ENCODE results near the gene VIPR2. TPM values are rescaled to one million over a fixed set of nuclear protein-coding genes. Genes with fewer than 3 reads are reported as not detected.

Gene VIPR2
- total RNA-seq: under 0.01 TPM in 1 of 2 replicates, not detected in the other

DNA sequence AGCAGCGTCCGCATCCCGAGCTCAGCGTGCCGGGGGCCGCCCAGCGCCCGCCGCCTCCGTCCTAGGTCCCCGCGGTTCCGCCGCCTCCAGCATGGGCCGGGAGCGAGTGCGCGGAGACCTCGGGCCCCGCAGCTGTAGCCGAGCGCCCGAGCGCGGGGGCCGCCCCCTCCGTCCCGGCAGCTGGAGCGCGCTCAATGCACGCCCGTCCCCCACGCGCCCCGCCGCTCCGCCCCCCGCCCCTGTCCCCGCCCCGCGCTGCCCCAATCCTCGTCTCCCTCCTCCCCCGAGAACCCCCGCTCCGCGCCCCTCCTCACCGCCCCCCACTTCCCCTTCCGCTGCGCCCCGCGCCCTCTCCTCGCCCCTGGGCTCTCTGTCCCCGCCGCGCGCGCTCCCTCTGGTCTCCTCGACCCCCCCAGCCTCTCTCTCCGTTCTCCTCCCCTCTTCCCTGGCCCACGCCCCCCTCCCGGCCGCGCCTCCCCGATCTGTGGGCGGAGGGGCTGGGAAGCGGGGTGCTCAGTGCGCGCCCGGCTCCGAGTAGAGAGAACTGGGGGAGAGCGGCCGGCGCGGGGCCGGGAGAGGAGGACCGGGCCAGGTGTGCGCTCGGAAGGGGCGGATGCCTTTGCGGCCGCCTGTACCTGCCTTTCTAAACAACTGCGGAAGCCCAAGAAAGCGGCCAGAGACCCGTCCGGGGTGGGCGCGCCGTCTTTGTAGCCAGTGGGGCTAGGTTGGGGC lies at the start of gene VIPR2:
Gene VIPR2, minus strand, starts transcription at position 110 of the 732 bp plus-strand sequence. Its CDS starts 96 bp downstream, at position 14.

Measured in myometrial cell (primary cell).